AG10803 (cell line): ENCODE data around the gene RGS17.

Source experiments
- DNase-seq: peaks from one replicate; pipeline ENCODE4 v3.0.0; 2010; ENCODE audit warnings: low read depth
- H3K4me3 ChIP-seq: 2 replicates; pipeline ENCODE4 v1.5.1; 2011; ENCODE audit warnings: mild to moderate bottlenecking, low read length, control low read depth
- CTCF ChIP-seq: conservative IDR thresholded peaks from 2 replicates; pipeline ENCODE4 v1.5.1; 2011; ENCODE audit warnings: mild to moderate bottlenecking, low read length, control low read depth, inconsistent platforms

The RGS17 gene

GRCh38 chr6:153028286-153028685, 102.8 kb downstream of the RGS17 start:
- no peak for TF ChIP-seq CTCF
- DNase-seq = peak; percentile 7

GRCh38 chr6:153027480-153027879, 103.6 kb downstream of the RGS17 start:
- no peak for DNase-seq
- no peak for TF ChIP-seq CTCF

More at GRCh38 chr6:153028286-153028685, 102.8 kb downstream of the RGS17 start:
- H3K4me3 ChIP-seq = no peak overlapping the region

GRCh38 chr6:153024709-153025017, 106.4 kb downstream of the RGS17 start:
- TF ChIP-seq CTCF = no peak

More at GRCh38 chr6:153027480-153027879, 103.6 kb downstream of the RGS17 start:
- H3K4me3 ChIP-seq = no peak overlapping the region

GRCh38 chr6:153023977-153024708, 106.9 kb downstream of the RGS17 start:
- peak; percentile 83 for TF ChIP-seq CTCF
- H3K4me3 ChIP-seq = no peak overlapping the region
- peak; percentile 50 for DNase-seq

More at GRCh38 chr6:153024709-153025017, 106.4 kb downstream of the RGS17 start:
- H3K4me3 ChIP-seq = no peak overlapping the region
- DNase-seq = no peak

GRCh38 chr6:153018355-153018754, 112.7 kb downstream of the RGS17 start:
- TF ChIP-seq CTCF = no peak
- no peak overlapping the region for H3K4me3 ChIP-seq

GRCh38 chr6:153016846-153017245, 114.2 kb downstream of the RGS17 start:
- no peak for DNase-seq
- no peak for TF ChIP-seq CTCF
- H3K4me3 ChIP-seq = no peak overlapping the region

More at GRCh38 chr6:153018355-153018754, 112.7 kb downstream of the RGS17 start:
- no peak for DNase-seq

- no peak for DNase-seq
- no peak overlapping the region for H3K4me3 ChIP-seq
- TF ChIP-seq CTCF = no peak
Measured at GRCh38 chr6:153015094-153015640, 115.9 kb downstream of the RGS17 start.
